ENCODE measurements around the gene SCN5A.
"Not testable (repeated sequence)": the region's sequence is repeated elsewhere in the genome, so short reads cannot be mapped to it uniquely, and the experiment has no call there.

The SCN5A gene

DNA sequence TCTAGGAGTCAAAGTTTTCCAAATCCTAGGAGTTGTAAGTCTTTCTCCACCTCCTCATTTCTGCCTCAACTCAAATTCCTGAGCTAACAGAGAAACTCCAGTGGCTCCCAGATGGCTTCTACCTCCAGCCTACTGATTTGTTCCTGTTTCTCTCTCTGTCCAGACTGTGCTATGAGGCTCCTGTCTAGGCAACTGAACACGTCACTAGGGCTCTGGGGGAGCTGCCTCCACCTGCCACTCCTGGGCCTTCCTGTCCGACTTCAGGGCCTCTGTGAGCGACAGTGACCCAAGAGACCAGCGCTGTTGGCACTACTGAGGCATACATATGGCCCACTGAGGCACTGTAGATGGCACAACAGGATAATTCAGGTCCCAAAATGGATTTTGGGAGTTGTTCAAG, 82.0 kb downstream of the SCN5A start:
- no peak overlapping the region for H2AFZ ChIP-seq (ENCODE audit: low read length, unreplicated experiment)
- H3K4me1 ChIP-seq (ENCODE audit: control insufficient read depth, insufficient read depth, low read length, unreplicated experiment) = no peaks in the 10 kb centered on the region
- H3K79me2 ChIP-seq (ENCODE audit: control insufficient read depth, insufficient read depth, low read length, unreplicated experiment) = no peaks in the 10 kb centered on the region
- no peak overlapping the region for H3K27ac ChIP-seq (ENCODE audit: low read depth, low read length)
- no peak overlapping the region for H3K4me3 ChIP-seq (ENCODE audit: low read depth, low read length)
- 0 out of 2 replicates have a peak, but pooled peaks cover 6% of the 10 kb centered on the region for H3K27me3 ChIP-seq (ENCODE audit: insufficient read depth, low read length)
- no peaks in the 10 kb centered on the region for H3K36me3 ChIP-seq (ENCODE audit: insufficient read depth, low read length)

GRCh38 chr3:38566794-38567193, 82.7 kb downstream of the SCN5A start:
- not testable (repeated sequence) for H3K79me2 ChIP-seq (ENCODE audit: control insufficient read depth, insufficient read depth, low read length, unreplicated experiment); H3K4me1 ChIP-seq (ENCODE audit: control insufficient read depth, insufficient read depth, low read length, unreplicated experiment)

DNA sequence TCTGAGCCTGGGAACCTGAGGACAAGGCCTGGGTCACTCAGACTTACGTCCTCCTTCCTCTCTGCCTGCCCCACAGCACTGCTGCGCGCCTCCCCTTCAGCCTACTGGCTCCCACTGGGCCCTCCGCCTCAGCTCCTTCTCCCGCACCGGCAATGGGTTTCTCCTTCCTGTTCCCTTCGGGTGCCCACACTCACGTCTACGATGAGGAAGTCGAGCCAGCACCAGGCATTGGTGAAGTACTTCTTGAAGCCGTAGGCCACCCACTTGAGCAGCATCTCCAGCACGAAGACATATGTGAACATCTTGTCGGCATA, 83.3 kb downstream of the SCN5A start:
- no peaks in the 10 kb centered on the region for H3K79me2 ChIP-seq (ENCODE audit: control insufficient read depth, insufficient read depth, low read length, unreplicated experiment)
- no peaks in the 10 kb centered on the region for H3K4me1 ChIP-seq (ENCODE audit: control insufficient read depth, insufficient read depth, low read length, unreplicated experiment)
- H3K4me3 ChIP-seq (ENCODE audit: low read depth, low read length) = no peak overlapping the region
- no peaks in the 10 kb centered on the region for H3K36me3 ChIP-seq (ENCODE audit: insufficient read depth, low read length)
- no peak overlapping the region for H3K27ac ChIP-seq (ENCODE audit: low read depth, low read length)
- H3K27me3 ChIP-seq (ENCODE audit: insufficient read depth, low read length) = peaks cover 9% of the 10 kb centered on the region; the same call in 1 of the 2 replicates
- no peak overlapping the region for H2AFZ ChIP-seq (ENCODE audit: low read length, unreplicated experiment)

More at GRCh38 chr3:38566794-38567193, 82.7 kb downstream of the SCN5A start:
- H3K27ac ChIP-seq (ENCODE audit: low read depth, low read length); H2AFZ ChIP-seq (ENCODE audit: low read length, unreplicated experiment); H3K36me3 ChIP-seq (ENCODE audit: insufficient read depth, low read length); H3K27me3 ChIP-seq (ENCODE audit: insufficient read depth, low read length); H3K4me3 ChIP-seq (ENCODE audit: low read depth, low read length): not testable (repeated sequence)

GRCh38 chr3:38565339-38566214, 83.9 kb downstream of the SCN5A start:
- Histone ChIP-seq H2AFZ (ENCODE audit: low read length, unreplicated experiment) (no peak overlapping the region), H3K4me3 (ENCODE audit: low read depth, low read length) (no peak overlapping the region), H3K27me3 (ENCODE audit: insufficient read depth, low read length) (peaks cover 14% of the 10 kb centered on the region; the same call in 1 of the 2 replicates), H3K36me3 (ENCODE audit: insufficient read depth, low read length) (no peaks in the 10 kb centered on the region), H3K27ac (ENCODE audit: low read depth, low read length) (no peak overlapping the region), H3K79me2 (ENCODE audit: control insufficient read depth, insufficient read depth, low read length, unreplicated experiment) (no peaks in the 10 kb centered on the region), H3K4me1 (ENCODE audit: control insufficient read depth, insufficient read depth, low read length, unreplicated experiment) (no peaks in the 10 kb centered on the region)

DNA sequence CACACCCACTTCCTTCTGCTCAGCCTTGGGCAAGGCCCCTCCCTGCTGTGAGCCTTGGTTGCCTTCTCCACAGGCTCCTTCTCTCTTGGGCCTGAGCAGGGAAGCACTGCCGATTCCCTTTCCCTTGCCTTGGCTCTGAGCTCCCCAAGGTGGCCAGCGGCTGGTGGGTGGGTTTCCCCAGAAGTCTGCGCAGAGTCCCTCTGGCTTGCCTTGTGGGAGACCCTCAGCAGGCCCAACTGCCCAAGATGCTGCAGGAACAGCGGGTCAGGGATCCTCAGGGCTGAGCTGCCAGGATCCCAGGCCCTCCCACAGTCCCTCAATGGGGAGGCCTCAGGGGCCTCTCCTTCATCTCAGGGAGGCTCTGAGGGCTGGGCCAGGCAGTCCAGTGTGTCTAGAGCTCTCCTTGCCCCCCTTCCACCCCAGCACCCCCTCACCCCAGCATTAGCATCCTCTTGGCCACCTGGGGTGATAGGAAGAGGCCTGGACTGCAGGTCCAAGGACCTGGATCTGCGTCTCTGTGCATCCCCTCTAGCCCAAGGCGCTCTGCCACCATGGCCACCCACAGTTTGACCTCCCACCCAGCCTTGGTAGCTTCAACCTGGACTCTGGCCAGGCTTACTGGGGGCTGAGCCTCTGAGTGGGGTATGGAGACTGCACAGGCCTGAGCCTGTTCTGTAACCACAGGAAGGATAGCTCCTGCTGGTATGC, 84.7 kb downstream of the SCN5A start:
- Histone ChIP-seq H3K4me1 (ENCODE audit: control insufficient read depth, insufficient read depth, low read length, unreplicated experiment) (no peaks in the 10 kb centered on the region), H3K36me3 (ENCODE audit: insufficient read depth, low read length) (no peaks in the 10 kb centered on the region), H3K27me3 (ENCODE audit: insufficient read depth, low read length) (peaks cover 14% of the 10 kb centered on the region; the same call in 1 of the 2 replicates), H3K79me2 (ENCODE audit: control insufficient read depth, insufficient read depth, low read length, unreplicated experiment) (no peaks in the 10 kb centered on the region), H3K27ac (ENCODE audit: low read depth, low read length) (no peak overlapping the region), H3K4me3 (ENCODE audit: low read depth, low read length) (no peak overlapping the region), H2AFZ (ENCODE audit: low read length, unreplicated experiment) (no peak overlapping the region)

- Histone ChIP-seq H3K27ac (ENCODE audit: low read depth, low read length) (no peak overlapping the region), H3K36me3 (ENCODE audit: insufficient read depth, low read length) (no peaks in the 10 kb centered on the region), H3K79me2 (ENCODE audit: control insufficient read depth, insufficient read depth, low read length, unreplicated experiment) (no peaks in the 10 kb centered on the region), H3K4me1 (ENCODE audit: control insufficient read depth, insufficient read depth, low read length, unreplicated experiment) (no peaks in the 10 kb centered on the region), H3K4me3 (ENCODE audit: low read depth, low read length) (no peak overlapping the region), H3K27me3 (ENCODE audit: insufficient read depth, low read length) (peaks cover 15% of the 10 kb centered on the region; the same call in 1 of the 2 replicates), H2AFZ (ENCODE audit: low read length, unreplicated experiment) (no peak overlapping the region)
Measured at GRCh38 chr3:38563886-38564270, 85.6 kb downstream of the SCN5A start.

DNA sequence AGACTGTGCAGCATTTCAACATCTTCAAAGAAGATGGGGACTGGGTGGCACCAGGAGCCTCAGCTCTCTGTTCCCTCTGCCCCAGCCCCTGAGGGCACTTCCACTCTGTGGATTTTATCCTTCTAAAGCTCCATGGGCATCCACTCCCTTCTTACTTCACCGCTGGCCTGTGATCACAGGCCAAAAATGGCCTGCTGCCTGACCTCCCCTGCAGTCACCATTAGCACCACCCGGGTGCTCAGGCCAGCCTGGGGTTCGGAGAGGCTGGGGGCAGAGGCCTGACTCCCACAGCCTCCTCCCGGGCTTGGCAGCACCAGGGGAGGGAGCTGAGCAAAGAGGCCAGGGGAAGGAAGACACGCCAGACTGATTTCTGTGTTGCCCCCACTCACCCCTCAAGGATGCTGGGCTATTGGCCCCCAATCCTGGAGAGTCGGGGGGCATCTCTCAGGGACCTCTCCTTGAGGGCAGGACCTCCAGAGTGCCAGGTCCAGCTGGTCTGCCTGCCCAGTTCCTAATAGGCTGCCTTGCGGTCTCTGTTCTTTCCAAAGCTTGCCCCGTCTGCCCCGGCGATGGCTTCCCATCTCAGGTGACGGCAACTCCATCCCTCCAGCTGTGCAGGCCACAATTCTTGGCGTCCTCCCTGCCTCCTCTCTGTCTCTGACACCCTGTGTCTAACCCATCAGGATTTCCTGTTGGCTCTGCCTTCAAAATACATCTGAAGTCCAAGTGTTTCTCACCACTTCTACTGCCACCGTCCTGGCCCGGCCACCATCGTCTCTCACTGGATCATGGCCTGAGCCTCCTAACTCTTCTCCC, 86.2 kb downstream of the SCN5A start:
- no peak overlapping the region for H2AFZ ChIP-seq (ENCODE audit: low read length, unreplicated experiment)
- no peaks in the 10 kb centered on the region for H3K79me2 ChIP-seq (ENCODE audit: control insufficient read depth, insufficient read depth, low read length, unreplicated experiment)
- H3K36me3 ChIP-seq (ENCODE audit: insufficient read depth, low read length) = no peaks in the 10 kb centered on the region
- H3K4me1 ChIP-seq (ENCODE audit: control insufficient read depth, insufficient read depth, low read length, unreplicated experiment) = no peaks in the 10 kb centered on the region
- H3K27me3 ChIP-seq (ENCODE audit: insufficient read depth, low read length) = peaks cover 20% of the 10 kb centered on the region; the same call in 1 of the 2 replicates
- H3K4me3 ChIP-seq (ENCODE audit: low read depth, low read length) = no peak overlapping the region
- no peak overlapping the region for H3K27ac ChIP-seq (ENCODE audit: low read depth, low read length)

GRCh38 chr3:38562467-38562925, 87.0 kb downstream of the SCN5A start:
- no peaks in the 10 kb centered on the region for H3K4me1 ChIP-seq (ENCODE audit: control insufficient read depth, insufficient read depth, low read length, unreplicated experiment)
- no peak overlapping the region for H2AFZ ChIP-seq (ENCODE audit: low read length, unreplicated experiment)
- no peak overlapping the region for H3K27ac ChIP-seq (ENCODE audit: low read depth, low read length)
- H3K4me3 ChIP-seq (ENCODE audit: low read depth, low read length) = no peak overlapping the region
- H3K36me3 ChIP-seq (ENCODE audit: insufficient read depth, low read length) = no peaks in the 10 kb centered on the region
- peaks cover 23% of the 10 kb centered on the region; the same call in 1 of the 2 replicates for H3K27me3 ChIP-seq (ENCODE audit: insufficient read depth, low read length)
- H3K79me2 ChIP-seq (ENCODE audit: control insufficient read depth, insufficient read depth, low read length, unreplicated experiment) = no peaks in the 10 kb centered on the region

DNA sequence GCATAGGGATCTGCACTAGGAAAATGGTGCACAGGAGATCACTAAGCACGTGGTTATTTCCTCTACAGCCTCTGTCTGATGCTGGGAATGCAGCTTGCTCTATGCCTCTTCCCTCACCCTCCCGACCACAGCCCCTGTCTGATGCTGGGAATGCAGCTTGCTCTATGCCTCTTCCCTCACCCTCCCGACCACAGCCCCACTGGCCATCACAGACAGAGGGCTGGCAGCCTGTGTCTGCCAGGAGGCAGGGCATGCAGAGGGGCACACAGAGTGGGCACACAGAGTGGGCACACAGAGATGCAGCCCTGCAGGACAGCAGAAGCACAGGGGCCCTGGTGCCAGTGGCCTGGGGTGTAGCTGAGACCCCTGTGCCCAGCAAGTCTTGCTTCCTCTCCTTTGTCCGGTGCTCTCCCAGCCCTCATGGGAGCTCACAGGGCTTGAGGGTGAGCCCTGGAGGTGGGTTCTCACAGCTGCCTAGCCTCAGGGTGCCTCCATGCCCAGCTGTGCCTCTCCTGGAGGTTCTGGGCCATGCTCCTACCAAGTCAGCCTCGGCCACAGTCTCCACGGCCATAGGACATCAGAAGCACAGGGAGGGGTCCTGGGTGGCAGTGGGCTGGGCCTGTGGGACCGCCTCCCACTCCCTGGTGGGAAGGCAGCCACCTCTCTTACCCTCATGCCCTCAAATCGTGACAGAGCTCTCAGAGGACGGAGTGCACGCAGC, 87.6 kb downstream of the SCN5A start:
- Histone ChIP-seq H3K4me1 (ENCODE audit: control insufficient read depth, insufficient read depth, low read length, unreplicated experiment) (no peaks in the 10 kb centered on the region), H3K36me3 (ENCODE audit: insufficient read depth, low read length) (no peaks in the 10 kb centered on the region), H3K27ac (ENCODE audit: low read depth, low read length) (no peak overlapping the region), H3K79me2 (ENCODE audit: control insufficient read depth, insufficient read depth, low read length, unreplicated experiment) (no peaks in the 10 kb centered on the region), H3K27me3 (ENCODE audit: insufficient read depth, low read length) (peaks cover 29% of the 10 kb centered on the region), H2AFZ (ENCODE audit: low read length, unreplicated experiment) (no peak overlapping the region), H3K4me3 (ENCODE audit: low read depth, low read length) (no peak overlapping the region)
